Measurements from ENCODE around the gene UBE2I.

UBE2I gene

GRCh38 chr16:1278477-1278876 lies 31.0 kb upstream of the UBE2I start:
- Histone ChIP-seq H3K27me3 (ENCODE audit: insufficient read depth, poor library complexity, severe bottlenecking) (peaks cover 11% of the 10 kb centered on the region), H3K27ac (replicated peaks) (no peak overlapping the region), H3K4me3 (replicated peaks; ENCODE audit: insufficient read depth, low read length) (no peak overlapping the region)
- DNase-seq (ENCODE audit: low read depth in 1 of 2, low spot score in 1 of 2) = no peak
- TF ChIP-seq, protein P1, sequence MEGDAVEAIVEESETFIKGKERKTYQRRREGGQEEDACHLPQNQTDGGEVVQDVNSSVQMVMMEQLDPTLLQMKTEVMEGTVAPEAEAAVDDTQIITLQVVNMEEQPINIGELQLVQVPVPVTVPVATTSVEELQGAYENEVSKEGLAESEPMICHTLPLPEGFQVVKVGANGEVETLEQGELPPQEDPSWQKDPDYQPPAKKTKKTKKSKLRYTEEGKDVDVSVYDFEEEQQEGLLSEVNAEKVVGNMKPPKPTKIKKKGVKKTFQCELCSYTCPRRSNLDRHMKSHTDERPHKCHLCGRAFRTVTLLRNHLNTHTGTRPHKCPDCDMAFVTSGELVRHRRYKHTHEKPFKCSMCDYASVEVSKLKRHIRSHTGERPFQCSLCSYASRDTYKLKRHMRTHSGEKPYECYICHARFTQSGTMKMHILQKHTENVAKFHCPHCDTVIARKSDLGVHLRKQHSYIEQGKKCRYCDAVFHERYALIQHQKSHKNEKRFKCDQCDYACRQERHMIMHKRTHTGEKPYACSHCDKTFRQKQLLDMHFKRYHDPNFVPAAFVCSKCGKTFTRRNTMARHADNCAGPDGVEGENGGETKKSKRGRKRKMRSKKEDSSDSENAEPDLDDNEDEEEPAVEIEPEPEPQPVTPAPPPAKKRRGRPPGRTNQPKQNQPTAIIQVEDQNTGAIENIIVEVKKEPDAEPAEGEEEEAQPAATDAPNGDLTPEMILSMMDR (IDR thresholded peaks at IDR 0.05; ENCODE audit: insufficient read depth, low read length) = no peak
- TF ChIP-seq POLR2AphosphoS5 (IDR thresholded peaks at IDR 0.05; ENCODE audit: low read depth) = no peak
- TF ChIP-seq SPI1 (IDR thresholded peaks at IDR 0.05; ENCODE audit: borderline replicate concordance, low read depth) = no peak
- TF ChIP-seq REST (IDR thresholded peaks at IDR 0.05; ENCODE audit: insufficient replicate concordance, low read depth) = no peak
- no peak for TF ChIP-seq GABPA (IDR thresholded peaks at IDR 0.05; ENCODE audit: low read depth)

GRCh38 chr16:1279081-1279944 lies 30.1 kb upstream of the UBE2I start:
- TF ChIP-seq POLR2AphosphoS5 (IDR thresholded peaks at IDR 0.05; ENCODE audit: low read depth) (no peak), GABPA (IDR thresholded peaks at IDR 0.05; ENCODE audit: low read depth) (no peak), REST (IDR thresholded peaks at IDR 0.05; ENCODE audit: insufficient replicate concordance, low read depth) (no peak), SPI1 (IDR thresholded peaks at IDR 0.05; ENCODE audit: borderline replicate concordance, low read depth) (no peak)
- TF ChIP-seq, protein P1 (IDR thresholded peaks at IDR 0.05; ENCODE audit: insufficient read depth, low read length) = no peak
- Histone ChIP-seq H3K4me3 (replicated peaks; ENCODE audit: insufficient read depth, low read length) (no peak overlapping the region), H3K27me3 (ENCODE audit: insufficient read depth, poor library complexity, severe bottlenecking) (peaks cover 14% of the 10 kb centered on the region), H3K27ac (replicated peaks) (no peak overlapping the region)
- DNase-seq (ENCODE audit: low read depth in 1 of 2, low spot score in 1 of 2) = no peak

DNA sequence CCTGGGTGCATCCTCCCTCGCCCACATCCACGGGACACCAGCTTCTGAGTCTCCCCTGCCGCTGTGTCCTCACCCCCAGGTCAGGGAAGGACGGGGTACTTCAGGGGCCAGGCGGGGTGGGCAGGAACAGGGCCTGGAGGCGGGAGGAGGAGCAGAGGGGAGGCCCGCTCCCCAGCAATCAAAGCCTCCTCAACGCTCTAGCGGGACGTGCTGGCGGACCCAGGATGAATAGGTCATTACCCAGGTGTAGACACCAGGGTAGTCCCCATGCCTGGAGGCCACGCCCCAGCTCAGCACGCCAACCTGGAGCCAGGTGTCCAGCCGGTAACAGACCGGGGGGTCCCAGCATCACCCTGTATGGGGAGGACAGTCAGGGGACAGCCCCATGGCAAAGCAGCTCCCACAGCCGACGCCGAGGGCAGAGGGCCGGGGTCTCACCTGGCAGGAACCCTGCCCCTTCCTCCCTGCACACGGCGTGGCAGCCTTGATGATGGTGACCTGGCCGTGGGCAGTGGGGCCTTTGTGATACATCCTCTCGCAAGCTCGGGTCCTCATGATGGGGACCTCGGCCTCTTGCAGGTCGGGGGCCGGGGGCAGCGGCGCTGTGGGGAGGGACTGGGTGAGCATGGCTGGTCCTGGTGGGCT lies 29.4 kb upstream of the UBE2I start:
- no peak overlapping the region for H3K27ac ChIP-seq (replicated peaks)
- peaks cover 14% of the 10 kb centered on the region for H3K27me3 ChIP-seq (ENCODE audit: insufficient read depth, poor library complexity, severe bottlenecking)
- TF ChIP-seq GABPA (IDR thresholded peaks at IDR 0.05; ENCODE audit: low read depth) (no peak), POLR2AphosphoS5 (IDR thresholded peaks at IDR 0.05; ENCODE audit: low read depth) (no peak), REST (IDR thresholded peaks at IDR 0.05; ENCODE audit: insufficient replicate concordance, low read depth) (no peak), SPI1 (IDR thresholded peaks at IDR 0.05; ENCODE audit: borderline replicate concordance, low read depth) (no peak)
- TF ChIP-seq, protein P1 (IDR thresholded peaks at IDR 0.05; ENCODE audit: insufficient read depth, low read length) = no peak
- no peak for DNase-seq (ENCODE audit: low read depth in 1 of 2, low spot score in 1 of 2)
- H3K4me3 ChIP-seq (replicated peaks; ENCODE audit: insufficient read depth, low read length) = no peak overlapping the region
